PFSK-1 (cell line): ENCODE measurements around the gene GAS2L2.

Experiments used
- FOXP2 ChIP-seq: optimal IDR thresholded peaks from 2 replicates; pipeline ENCODE3; 2011; ENCODE audit warnings: borderline replicate concordance, control low read depth, inconsistent platforms; ENCODE audit not compliant: insufficient read depth; ENCODE audit errors: extremely low read length, extremely low read depth
- POLR2AphosphoS5 ChIP-seq: IDR thresholded peaks from 2 replicates; pipeline ENCODE4 v1.6.1; 2012; ENCODE audit warnings: low read depth, mild to moderate bottlenecking, control low read depth, low read length, moderate library complexity
- SIN3A ChIP-seq: IDR thresholded peaks from 2 replicates; pipeline ENCODE4 v1.6.1; 2012; ENCODE audit warnings: mild to moderate bottlenecking, low read length, moderate library complexity, borderline replicate concordance; ENCODE audit not compliant: insufficient read depth
- TAF1 ChIP-seq: IDR thresholded peaks from 2 replicates; pipeline ENCODE4 v1.6.1; 2012; ENCODE audit warnings: low read length, control low read depth, borderline replicate concordance; ENCODE audit not compliant: insufficient read depth
- TF ChIP-seq, protein P1 (sequence below), 2 experiments: IDR thresholded peaks; 2 replicates each; pipeline versions ENCODE4 v1.6.1 to v1.8.0; 2011 to 2012; ENCODE audit warnings: low read depth in 2 of 2, low read length in 2 of 2, control low read depth in 1 of 2, inconsistent platforms in 1 of 2, mild to moderate bottlenecking in 1 of 2, moderate library complexity in 1 of 2; ENCODE audit not compliant: insufficient read depth in 1 of 2

Gene GAS2L2

GRCh38 chr17:35736236-35736635 lies 16.8 kb downstream of the GAS2L2 start:
- TF ChIP-seq SIN3A (no peak), POLR2AphosphoS5 (no peak), TAF1 (no peak), FOXP2 (no peak)
- TF ChIP-seq, protein P1, sequence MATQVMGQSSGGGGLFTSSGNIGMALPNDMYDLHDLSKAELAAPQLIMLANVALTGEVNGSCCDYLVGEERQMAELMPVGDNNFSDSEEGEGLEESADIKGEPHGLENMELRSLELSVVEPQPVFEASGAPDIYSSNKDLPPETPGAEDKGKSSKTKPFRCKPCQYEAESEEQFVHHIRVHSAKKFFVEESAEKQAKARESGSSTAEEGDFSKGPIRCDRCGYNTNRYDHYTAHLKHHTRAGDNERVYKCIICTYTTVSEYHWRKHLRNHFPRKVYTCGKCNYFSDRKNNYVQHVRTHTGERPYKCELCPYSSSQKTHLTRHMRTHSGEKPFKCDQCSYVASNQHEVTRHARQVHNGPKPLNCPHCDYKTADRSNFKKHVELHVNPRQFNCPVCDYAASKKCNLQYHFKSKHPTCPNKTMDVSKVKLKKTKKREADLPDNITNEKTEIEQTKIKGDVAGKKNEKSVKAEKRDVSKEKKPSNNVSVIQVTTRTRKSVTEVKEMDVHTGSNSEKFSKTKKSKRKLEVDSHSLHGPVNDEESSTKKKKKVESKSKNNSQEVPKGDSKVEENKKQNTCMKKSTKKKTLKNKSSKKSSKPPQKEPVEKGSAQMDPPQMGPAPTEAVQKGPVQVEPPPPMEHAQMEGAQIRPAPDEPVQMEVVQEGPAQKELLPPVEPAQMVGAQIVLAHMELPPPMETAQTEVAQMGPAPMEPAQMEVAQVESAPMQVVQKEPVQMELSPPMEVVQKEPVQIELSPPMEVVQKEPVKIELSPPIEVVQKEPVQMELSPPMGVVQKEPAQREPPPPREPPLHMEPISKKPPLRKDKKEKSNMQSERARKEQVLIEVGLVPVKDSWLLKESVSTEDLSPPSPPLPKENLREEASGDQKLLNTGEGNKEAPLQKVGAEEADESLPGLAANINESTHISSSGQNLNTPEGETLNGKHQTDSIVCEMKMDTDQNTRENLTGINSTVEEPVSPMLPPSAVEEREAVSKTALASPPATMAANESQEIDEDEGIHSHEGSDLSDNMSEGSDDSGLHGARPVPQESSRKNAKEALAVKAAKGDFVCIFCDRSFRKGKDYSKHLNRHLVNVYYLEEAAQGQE (IDR thresholded peaks at IDR 0.05; ENCODE audit: insufficient read depth in 1 of 2, low read depth in 2 of 2, low read length in 2 of 2) = no peak

DNA sequence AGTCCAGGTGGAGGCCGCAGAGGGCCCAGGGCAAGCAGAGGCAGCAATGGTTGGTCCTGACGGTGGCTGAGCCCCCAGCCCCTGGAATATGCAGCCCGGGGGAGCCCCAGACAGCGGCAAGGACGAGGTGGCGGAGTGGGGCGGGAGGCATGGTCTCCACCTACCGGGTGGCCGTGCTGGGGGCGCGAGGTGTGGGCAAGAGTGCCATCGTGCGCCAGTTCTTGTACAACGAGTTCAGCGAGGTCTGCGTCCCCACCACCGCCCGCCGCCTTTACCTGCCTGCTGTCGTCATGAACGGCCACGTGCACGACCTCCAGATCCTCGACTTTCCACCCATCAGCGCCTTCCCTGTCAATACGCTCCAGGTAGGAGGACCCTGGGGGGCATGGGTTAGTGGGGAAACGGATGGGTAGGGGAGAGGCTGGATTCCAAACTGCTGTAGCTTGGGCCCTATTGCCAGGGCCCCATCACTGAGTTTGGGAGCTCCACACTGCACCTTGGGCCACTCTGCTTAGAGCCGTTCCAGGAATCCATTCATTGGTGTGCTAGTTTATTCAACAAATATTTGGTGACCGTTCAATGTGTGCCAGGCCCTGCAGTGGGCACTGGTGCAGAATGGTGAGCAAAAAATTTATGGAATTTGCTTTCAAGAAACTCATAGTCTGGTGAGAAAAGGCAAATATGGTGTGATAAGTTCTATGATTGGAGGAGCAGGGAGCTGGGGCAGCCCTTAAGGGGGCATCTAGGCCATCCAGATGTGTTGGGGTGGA lies 17.8 kb downstream of the GAS2L2 start:
- TF ChIP-seq, protein P1 (IDR thresholded peaks at IDR 0.05; ENCODE audit: insufficient read depth in 1 of 2, low read depth in 2 of 2, low read length in 2 of 2) = no peak
- TF ChIP-seq FOXP2 (no peak), TAF1 (no peak), POLR2AphosphoS5 (no peak), SIN3A (no peak)

DNA sequence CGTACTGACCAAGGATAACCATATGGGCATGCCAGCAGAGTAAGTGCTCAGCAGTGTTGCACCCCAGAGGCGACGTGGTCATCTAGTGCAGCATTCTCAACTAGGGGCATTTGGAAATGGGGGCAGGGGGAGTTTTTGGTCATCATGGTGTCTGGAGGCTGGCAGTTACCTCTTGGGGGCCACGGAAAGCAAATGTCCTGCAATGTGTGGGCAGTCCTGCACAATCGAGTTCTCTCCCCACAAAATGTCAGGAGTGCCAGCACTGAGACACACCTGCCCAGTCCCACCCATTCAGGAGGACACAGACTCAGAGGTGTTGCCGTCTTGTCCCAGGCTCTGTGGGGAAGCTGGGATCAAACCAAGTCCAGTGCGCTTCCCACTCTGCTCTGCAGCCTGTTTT lies 18.6 kb downstream of the GAS2L2 start:
- TF ChIP-seq SIN3A (no peak), POLR2AphosphoS5 (no peak)
- TF ChIP-seq, protein P1 (IDR thresholded peaks at IDR 0.05; ENCODE audit: insufficient read depth in 1 of 2, low read depth in 2 of 2, low read length in 2 of 2) = no peak

DNA sequence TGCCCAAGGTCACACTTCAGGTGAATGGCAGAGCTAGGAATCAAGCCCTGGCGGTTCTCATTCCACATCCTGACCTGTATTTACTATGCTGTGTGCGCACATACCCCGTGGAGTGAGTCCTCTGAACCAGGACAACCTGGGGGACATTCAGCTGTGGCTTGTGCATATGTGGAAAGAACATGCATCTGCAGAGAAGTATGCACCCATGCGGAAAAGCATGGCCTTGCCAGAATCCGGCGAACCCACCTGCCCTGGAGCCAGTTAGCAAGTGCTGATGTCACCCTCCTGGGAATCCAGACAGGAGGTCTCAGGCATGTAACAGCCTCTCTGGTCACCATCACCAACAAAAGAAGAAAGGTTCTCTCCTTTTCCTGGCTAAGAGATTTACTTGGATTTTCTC lies 19.7 kb downstream of the GAS2L2 start:
- no peak for TF ChIP-seq SIN3A
- TF ChIP-seq, protein P1 (IDR thresholded peaks at IDR 0.05; ENCODE audit: insufficient read depth in 1 of 2, low read depth in 2 of 2, low read length in 2 of 2) = no peak
- TF ChIP-seq FOXP2 = no peak
- no peak for TF ChIP-seq POLR2AphosphoS5
- TF ChIP-seq TAF1 = no peak

GRCh38 chr17:35732806-35733136 lies 20.3 kb downstream of the GAS2L2 start:
- TF ChIP-seq TAF1 = no peak
- TF ChIP-seq, protein P1 (IDR thresholded peaks at IDR 0.05; ENCODE audit: insufficient read depth in 1 of 2, low read depth in 2 of 2, low read length in 2 of 2) = no peak
- TF ChIP-seq FOXP2 = no peak
- TF ChIP-seq POLR2AphosphoS5 = no peak
- TF ChIP-seq SIN3A = no peak
